D721Med (cell line): ENCODE data around the gene SRPK3.
"Not testable (repeated sequence)": the region's sequence is repeated elsewhere in the genome, so short reads cannot be mapped to it uniquely, and the experiment has no call there.

ENCODE experiments used
- DNase-seq: peaks from one replicate; pipeline ENCODE4 v3.0.0; 2011; ENCODE audit warnings: low spot score; ENCODE audit not compliant: insufficient read length
- FAIRE-seq: peaks from 2 replicates; lab custom pipeline; 2011; peaks lifted over from hg19 to GRCh38; lab: Jason Lieb, UNC
- TF ChIP-seq, protein P1 (sequence below): IDR thresholded peaks from 2 replicates; pipeline ENCODE4 v1.5.1; 2012; ENCODE audit warnings: mild to moderate bottlenecking, control low read depth; ENCODE audit not compliant: insufficient read depth; ENCODE audit errors: missing control alignments

Gene SRPK3

DNA sequence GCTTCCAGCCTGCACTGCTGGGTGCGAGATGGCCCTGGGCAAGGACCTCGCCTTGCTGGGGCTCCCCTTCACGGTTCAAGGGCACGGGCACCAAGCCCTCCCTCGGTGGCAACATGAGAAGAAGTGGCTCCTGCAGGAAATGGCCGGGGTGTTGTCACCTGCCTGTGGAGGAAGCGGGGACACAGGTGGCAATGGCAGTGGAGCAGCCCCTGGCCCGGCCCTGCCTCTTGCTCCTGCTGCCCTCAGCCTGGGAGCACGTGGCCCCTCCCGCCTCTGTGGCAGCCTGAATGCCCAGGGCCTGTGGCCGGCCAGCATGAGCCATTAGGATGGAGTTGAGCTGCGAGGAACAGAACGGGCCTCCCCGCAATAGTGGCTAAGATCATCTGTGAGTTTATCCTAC lies 39.4 kb upstream of the SRPK3 start:
- DNase-seq (no peak), FAIRE-seq (no peak)
- TF ChIP-seq, protein P1, sequence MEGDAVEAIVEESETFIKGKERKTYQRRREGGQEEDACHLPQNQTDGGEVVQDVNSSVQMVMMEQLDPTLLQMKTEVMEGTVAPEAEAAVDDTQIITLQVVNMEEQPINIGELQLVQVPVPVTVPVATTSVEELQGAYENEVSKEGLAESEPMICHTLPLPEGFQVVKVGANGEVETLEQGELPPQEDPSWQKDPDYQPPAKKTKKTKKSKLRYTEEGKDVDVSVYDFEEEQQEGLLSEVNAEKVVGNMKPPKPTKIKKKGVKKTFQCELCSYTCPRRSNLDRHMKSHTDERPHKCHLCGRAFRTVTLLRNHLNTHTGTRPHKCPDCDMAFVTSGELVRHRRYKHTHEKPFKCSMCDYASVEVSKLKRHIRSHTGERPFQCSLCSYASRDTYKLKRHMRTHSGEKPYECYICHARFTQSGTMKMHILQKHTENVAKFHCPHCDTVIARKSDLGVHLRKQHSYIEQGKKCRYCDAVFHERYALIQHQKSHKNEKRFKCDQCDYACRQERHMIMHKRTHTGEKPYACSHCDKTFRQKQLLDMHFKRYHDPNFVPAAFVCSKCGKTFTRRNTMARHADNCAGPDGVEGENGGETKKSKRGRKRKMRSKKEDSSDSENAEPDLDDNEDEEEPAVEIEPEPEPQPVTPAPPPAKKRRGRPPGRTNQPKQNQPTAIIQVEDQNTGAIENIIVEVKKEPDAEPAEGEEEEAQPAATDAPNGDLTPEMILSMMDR, result no peak

DNA sequence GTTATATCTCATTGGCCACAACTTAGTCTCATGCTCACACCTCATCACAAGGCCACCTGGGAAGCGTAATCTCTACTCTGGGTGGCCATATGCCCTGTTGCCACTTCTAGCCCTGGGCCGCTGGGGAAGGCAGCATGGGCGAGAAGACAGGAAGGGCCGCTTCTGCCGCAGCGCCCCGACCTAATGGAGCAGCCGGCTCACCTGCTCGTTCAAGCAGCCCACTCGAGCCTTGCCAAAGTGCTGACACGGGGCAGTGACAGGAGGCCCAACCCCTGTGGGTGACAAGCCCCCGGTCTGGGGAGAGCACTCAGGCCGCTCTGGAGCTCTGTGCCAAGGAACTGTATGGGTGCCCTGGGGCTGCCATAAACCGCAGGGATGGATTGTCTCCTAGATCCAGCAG lies 38.7 kb upstream of the SRPK3 start:
- not testable (repeated sequence) for FAIRE-seq, DNase-seq

DNA sequence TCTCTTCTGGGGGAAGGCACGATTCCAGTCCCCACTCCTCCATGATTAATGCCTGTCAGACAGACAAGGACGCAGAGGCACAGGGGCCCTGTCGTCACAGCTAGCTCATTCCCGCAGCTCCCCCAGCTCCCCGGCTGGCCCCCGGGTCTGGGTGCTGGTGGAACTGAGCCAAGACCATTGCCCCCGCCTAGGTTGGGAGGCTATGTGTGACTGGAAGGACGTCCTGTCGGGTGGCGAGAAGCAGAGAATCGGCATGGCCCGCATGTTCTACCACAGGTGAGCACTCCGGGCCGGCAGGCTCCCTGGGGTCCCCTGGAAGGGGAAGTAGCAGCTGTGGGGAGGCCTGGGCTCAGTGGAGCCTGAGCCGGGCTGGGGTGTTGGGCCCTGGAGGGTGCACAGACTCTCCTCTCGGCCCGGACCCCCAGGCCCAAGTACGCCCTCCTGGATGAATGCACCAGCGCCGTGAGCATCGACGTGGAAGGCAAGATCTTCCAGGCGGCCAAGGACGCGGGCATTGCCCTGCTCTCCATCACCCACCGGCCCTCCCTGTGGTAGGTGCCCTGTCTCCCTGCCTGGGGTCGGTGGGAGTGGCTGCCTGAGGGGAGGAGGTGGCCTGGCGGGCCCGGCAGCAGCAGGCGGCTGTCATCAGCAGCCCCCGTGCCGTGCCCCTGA lies 37.9 kb upstream of the SRPK3 start:
- FAIRE-seq, DNase-seq: not testable (repeated sequence)

DNA sequence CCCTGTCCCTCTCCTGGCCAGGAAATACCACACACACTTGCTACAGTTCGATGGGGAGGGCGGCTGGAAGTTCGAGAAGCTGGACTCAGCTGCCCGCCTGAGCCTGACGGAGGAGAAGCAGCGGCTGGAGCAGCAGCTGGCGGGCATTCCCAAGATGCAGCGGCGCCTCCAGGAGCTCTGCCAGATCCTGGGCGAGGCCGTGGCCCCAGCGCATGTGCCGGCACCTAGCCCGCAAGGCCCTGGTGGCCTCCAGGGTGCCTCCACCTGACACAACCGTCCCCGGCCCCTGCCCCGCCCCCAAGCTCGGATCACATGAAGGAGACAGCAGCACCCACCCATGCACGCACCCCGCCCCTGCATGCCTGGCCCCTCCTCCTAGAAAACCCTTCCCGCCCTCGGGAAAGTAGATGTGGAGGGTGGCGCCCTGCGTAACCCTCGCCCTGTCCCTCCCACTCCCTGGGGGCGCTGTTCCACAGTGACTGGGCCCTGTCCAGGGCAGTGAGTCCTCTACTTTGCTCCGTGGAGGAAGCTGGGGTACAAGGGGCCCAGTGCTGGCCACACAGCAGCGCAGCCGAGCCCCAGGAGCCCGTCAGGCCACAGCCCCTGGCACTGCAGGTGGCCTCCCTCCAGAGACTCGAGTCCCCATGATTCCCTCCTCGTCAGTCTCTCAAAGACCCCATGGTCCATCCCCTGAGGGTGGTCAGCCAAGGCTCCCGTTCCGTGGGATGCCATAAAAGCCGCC lies 37.2 kb upstream of the SRPK3 start:
- not testable (repeated sequence) for DNase-seq, FAIRE-seq

DNA sequence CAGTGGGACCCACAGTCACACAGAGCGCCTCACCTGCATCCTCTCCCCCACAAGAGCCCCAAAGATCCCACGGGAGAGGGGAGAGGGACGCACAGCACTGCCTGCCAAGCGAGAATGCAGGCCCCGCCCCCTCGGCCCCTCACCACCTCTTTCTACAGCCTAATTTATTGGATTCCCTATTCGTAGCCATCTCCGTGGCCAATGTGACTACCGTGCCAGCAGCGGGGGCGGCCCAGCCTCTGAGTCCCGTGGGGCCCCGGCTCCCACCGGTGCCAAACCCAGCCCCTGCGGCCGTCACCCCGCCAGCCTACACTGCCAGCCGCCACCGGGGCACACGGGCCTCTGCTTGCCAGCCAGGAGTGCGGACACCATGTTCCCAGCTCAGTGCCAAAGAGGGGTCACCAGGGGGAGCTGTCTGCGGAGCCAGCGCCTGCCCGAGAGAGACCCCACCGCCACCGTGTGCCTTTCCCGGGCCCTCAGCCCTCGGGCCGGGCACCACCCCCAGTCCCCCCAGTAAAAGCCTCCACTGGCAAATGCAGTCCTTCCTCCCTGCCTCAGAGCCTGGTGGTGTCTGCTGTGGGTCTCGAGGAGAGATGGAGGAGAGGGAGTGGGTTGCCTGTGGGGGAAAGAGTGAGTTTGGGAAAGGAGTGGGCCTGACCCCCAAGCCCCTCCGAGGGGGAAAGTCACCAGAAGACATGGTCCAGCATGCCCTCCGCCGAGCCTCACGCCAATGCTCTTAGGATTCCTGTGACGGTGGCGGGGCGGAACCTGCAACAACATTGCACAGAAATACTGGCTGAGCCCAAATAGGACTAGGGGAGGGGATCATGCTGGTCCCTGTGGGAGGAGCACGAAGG lies 36.4 kb upstream of the SRPK3 start:
- FAIRE-seq (no peak), DNase-seq (no peak)
- TF ChIP-seq, protein P1, result no peak

DNA sequence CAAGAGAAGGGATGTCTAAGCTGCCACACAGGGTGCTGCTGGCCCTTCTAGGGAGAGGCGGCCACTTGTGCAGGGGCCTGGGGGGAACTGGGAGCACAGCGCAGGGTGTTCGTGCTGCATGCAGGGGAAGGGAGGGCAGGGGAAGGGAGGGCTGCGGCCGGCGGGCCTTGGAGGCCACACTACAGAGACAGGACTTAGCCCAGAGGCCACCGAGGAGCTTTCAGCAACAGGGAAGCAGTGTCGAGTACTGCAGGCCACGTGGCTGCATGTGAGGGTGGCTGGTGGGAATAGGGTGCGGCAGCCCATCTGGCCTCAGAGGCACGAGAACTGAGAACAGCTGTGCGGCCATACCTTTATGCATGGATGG lies 35.8 kb upstream of the SRPK3 start:
- not testable (repeated sequence) for FAIRE-seq, DNase-seq

DNA sequence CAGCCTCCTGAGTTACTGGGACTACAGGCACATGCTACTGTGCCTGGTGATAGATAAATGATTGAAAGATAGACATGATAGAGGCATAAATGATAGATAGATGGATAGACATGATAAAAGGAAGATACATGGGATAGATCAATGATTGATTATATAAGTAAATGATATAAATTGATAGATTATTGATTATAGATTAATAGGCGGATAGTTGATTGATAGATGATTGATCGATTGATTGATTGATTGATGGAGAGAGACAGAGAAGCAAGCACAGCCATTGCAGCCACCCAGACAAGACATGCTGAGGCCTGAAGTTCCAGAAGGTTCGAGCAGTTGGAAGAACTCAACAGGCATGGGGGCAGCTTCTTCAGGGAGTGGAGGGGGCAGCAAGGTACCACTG lies 34.5 kb upstream of the SRPK3 start:
- DNase-seq, result no peak
- no peak for FAIRE-seq
- TF ChIP-seq, protein P1, result no peak

DNA sequence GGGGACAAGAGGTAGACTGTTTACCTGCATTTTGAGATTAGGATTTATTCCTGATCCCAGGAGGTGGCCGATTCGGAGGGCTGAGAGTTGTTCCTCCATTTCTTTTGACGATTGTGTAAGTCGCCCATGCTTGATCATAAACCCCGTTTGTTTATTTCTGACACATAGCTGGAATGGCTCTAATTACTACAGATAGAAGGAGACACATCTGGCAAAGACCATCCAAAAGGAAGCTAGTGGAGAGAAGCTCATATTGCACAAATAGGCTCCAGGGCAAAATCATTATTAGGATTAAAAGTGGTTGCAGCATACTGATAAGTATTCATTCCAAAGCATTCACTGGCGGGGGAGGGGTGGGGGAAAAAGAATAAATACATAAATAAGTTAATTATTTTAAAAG lies 33.9 kb upstream of the SRPK3 start:
- FAIRE-seq, DNase-seq: not testable (repeated sequence)

DNA sequence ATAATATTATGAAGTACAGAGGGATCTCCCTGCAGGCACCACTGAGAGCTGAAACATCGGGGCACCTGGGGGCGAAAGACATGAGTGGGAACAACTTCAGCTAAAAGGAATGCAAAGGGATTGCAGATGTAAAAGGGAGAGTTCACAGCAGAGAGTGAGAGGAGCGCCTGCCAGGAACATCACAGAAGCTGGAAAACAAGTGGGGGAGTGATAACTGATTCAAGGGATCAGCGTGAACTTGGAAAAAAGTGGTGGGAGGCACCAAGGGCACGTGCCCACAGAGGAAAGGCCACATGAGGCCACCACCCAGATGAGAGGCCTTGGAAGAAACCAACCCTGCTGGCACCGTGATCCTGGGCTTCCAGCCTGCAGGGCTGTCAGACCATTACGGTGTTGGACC lies 31.8 kb upstream of the SRPK3 start:
- not testable (repeated sequence) for FAIRE-seq, DNase-seq

DNA sequence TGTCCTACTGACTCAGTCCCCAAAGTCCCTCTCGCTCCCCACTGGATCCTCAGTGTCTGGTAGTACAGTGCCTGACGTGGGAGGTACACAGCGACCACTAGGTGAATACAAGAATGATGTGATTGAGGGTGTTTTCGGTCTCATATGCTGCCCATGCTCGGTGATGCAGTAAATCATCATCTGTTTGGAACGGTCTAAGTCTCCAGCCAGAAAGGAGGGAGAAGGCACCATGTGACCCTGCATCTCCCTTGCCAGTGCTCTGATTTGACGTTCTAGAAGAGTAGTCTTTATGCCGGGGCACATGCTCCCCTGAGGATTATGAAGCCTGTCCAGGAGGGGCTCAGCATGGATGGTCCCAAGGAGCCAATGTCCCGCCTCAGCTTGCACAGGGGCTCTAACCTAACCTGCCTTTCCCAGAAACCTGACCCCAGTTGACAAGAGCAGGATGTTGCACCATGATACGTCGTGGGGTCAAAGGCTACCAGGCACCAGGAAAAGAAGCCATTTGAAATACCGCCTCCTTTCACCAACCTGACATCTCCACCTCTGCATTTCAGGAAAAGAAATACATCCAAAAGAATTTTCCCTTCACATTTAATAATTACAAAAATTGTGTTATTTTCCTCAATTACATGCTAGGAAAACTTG lies 30.6 kb upstream of the SRPK3 start:
- no peak for FAIRE-seq
- no peak for DNase-seq
- TF ChIP-seq, protein P1, result no peak
